Activated CD8-positive, alpha-beta memory T cell treated with anti-CD3 and anti-CD28 coated beads, Interleukin-2, amount 50 U/mL, for 24 hours (primary cell): ENCODE results near the gene NAALADL2.
"Not testable (repeated sequence)": the region's sequence is repeated elsewhere in the genome, so short reads cannot be mapped to it uniquely, and the experiment has no call there.

Experiments used
- DNase-seq: peaks from one replicate; pipeline ENCODE4 v3.0.0-alpha.2; 2020; ENCODE audit errors: extremely low read depth

NAALADL2 gene

DNA sequence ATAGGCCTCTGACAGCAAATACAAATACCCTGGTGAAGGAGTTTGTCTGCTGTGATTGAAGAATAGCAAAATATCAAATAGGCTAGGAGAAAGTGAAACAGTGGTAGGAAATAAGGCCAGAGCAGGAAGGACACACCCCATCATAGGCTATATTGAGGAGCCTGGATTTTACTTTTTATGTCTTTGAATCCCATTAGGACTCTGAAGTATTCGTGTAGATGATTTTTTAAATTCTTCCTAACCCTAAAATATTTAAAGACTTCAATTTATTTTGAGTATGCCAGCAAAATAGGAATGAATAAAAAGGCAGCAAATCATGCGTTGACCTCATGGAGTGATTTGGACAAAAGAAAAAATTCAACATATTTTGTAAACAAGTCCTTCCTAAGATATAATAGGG is 562.8 kb downstream of the NAALADL2 start:
- DNase-seq = no peak

DNA sequence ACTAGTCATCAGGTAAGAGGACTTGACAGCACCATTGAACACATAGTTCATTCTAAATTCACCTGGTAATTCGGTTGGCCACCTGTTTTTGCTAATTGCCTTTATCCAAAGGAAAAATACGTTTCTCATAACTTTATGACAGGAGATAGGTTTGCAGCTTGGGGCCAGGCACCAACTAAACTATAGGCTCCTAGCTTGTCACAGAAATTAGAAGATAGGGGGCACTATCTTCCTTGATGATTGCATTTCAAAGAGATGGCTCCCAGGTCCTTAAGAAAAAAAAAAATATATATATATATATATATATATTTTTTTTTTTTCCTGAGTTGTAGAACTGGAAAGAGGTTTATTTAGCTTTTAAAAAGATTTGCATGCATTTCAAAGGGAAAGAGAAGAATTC is 563.6 kb downstream of the NAALADL2 start:
- DNase-seq = no peak

DNA sequence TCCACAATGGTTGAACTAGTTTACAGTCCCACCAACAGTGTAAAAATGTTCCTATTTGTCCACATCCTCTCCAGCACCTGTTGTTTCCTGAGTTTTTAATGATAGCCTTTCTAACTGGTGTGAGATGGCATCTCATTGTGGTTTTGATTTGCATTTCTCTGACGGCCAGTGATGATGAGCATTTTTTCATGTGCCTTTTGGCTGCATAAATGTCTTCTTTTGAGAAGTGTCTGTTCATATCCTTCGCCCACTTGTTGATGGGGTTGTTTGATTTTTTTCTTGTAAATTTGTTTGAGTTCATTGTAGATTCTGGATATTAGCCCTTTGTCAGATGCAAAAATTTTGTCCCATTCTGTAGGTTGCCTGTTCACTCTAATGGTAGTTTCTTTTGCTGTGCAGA is 564.7 kb downstream of the NAALADL2 start:
- DNase-seq = not testable (repeated sequence)

DNA sequence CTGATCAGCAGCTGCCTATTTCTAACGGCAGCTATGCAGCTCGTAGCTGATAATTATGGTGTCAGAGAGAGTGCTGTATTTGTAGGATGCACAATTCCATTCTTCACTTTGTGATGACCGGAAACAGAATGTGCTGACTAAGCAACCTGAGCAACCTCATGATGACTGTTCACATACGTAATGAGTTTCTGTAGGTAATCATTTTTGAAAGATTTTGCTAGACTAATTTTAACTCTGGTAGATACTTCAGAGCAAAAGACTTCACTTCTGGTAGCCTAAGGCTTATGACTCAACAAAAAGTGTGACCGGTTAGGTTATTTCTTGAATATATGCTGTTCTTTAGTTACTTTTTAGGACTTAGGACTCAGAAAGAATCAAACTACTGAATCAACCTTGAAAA is 567.7 kb downstream of the NAALADL2 start:
- no peak for DNase-seq

DNA sequence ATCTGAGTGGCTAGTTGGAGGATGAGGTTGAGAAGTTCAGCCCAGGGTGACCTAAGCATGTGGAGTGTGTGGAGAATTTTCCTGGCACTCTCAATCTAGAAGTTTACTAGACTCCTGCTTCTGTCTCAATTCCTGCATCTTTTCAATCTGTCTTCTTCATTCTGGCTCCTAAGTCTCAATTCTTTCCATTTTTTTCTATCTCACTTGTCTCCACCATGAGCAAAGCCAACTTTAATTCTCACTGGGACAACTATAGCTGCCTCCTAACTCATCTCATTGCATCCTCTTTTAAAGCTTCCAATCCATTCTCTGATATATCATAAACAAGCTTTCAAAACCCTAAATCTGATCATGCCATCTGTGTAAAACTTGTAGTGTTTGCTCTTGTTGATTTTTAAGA is 569.3 kb downstream of the NAALADL2 start:
- no peak for DNase-seq

DNA sequence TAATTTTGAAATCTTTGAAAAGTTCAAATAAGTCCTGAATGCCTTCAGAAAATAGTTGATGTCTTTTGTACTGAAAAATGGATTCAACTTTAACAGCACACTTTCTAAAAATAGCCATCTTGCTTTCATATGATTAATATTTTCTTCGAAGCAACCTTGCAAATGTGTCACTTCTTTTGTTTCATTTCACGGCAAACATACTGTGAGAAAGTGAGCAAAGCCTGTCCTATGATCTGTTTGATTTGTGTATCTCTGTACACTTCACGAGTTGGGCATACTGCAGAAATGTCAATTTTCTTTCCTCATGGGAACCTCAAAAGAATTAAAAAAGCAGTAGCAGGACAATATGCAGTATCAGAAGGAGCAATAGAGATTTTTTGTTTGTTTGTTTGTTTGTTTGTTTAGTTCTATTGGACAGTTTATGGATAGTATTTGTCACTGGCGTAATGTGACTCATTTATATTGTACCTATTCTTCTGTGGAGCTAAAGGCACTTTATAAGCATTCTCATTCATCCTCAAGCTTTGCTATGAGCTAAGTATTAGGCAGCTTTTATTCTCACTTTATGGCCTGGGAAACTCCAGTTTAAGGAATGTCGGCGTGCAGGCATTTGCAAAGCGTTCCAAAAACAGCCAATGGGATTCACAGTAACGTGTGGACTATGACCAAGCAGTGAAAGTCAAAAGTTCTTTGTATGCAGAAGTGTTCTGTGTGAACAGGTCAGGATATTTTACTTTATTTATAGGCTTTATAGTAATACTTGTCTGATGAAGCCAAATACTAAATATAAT is 572.0 kb downstream of the NAALADL2 start:
- DNase-seq = no peak

DNA sequence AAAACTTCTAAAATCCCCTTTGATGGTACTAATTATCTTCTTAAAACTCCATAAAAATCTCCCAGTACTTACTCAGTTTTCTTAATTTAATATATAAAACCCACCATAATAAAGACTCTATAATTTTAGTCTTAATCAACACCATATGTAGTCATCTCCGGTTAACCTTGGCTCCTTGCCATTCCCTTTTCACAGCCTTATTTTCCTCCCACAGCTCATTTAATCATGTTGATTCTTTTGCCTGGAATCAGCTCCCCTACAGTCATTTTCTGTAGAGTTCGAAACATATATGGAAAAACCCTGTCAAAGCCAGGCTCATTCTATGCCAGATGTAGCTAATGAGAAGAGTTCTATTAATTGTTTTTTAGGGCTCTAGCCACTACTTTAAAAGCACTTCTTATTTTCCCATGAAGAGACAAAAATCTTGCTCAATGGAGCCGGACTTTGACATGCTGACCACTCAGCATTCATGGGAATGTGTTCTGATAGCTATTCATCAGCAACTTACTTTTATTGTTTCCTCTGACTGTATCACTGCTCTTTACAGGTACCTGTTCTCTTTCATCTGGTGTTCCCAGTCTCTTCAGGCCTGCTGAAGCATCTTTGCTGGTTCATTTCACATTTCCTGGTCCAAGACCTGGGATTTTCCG is 573.4 kb downstream of the NAALADL2 start:
- DNase-seq = no peak

DNA sequence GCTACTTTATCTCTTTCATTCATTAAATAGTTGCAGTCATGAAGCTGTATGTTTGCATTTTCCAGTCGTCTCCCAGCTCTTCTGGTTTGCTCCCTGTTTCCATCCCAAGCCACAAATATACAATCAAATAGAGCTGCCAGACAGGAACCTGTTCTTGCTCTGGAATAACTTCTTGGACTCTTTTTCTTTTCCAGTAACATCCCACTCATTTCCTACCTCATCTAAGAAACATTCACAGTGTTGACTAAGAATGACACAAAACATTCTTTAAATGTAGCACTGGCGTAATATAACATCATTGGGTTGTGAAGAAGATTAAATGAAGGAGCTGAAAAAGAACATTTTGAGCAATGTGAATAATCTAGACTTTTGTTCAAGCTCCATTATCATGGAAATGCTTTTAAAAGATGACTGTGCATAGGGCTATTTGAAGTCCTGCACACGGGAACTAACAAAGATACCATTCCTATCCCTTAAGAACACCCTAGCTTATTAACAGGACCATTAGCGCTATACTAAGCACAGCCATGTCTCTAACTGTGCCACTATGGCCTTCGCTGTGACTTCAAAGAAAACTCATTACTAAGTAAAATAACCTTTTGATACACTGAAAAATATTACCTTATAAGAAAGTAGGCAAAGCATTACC is 574.0 kb downstream of the NAALADL2 start:
- DNase-seq = no peak

DNA sequence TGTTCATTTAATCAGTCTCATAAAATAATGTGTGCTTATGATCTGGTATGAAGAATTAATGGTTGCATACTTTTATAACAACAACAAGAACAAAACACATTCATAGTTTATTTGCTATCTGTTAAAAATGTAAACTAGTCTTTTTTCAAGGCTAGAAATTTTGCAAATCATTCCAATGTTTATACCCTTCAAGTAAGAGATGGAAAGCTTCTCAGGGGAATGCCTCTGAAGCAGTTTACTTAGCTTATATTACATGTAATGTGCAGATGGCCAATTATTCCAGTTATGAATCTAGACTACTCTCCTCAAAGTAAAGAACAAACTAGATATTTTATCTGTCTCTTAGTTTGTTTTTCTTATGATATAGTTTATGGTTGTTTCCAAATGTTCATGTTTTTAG is 575.4 kb downstream of the NAALADL2 start:
- no peak for DNase-seq

DNA sequence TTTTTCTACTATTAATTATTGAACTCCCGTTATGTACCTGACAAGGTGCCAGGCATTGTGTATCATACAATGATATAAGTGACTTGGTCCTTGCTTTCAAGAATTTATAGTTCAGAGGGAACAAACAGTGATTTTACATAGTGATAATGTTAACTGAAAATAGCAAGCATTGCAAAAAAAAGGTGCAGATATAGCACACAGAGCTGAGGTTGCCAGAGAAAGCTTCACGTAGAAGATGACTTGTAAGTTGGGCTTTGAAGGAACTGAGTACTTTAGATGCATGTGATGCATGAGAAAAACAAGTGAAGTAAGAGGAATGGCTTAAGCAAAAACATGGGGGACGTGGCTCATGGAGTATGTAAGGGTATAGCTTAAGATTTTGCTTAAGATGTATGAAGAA is 584.5 kb downstream of the NAALADL2 start:
- DNase-seq = no peak

DNA sequence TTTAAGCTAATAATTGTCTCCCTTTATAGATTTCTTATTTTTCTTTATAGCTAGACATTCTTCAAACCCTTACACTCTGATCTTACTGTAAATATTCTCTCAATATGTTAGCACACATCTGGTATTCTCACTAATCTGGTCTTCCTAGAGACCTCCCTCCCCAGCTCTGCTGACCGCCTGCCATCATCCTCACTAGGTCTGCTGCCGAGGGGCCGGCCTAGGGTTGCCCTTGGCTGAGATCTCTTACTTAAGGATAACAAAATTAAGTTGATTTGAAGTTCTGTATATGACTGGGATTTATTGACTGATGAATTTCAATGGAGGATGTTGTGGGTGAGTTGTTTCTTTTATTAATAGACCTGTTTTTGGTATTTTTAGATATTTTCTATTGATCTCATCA is 586.6 kb downstream of the NAALADL2 start:
- no peak for DNase-seq

DNA sequence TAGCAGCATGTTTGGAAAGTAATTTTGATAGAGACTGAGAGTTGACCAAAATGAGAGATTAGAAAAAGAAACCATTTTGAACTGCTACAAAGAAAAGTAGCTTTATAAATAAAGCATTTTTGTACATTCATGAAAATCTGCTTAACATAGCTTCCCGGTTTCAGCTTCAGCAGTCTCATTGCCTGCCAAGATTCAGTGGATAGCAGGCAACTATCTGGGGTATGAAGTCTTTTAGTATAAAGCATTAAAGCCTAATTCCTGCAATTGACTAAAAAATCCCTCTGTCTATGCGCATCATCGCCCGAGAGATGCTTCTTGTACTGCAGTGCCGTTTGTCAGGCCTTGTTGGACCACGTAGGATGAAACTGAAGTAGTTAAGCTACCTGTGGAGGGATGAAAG is 588.4 kb downstream of the NAALADL2 start:
- no peak for DNase-seq

DNA sequence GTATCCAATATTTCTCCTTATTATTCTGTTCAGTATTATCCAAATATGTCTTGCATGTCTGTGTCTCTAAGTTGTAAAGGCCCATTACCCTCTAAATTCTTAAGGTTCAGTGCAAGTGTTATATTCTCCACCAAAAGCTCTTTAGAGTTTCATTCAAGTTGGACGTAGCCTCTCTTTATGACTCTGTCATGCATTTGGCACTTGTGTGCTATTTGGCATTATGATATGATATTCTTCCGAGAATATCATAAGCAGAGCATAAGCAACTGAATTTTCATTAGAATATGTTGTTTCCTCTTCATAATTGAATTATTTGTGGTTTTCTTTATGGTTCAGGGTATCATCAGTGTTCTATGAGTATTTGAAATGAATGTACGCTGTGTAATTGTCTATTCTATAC is 594.2 kb downstream of the NAALADL2 start:
- DNase-seq = no peak

DNA sequence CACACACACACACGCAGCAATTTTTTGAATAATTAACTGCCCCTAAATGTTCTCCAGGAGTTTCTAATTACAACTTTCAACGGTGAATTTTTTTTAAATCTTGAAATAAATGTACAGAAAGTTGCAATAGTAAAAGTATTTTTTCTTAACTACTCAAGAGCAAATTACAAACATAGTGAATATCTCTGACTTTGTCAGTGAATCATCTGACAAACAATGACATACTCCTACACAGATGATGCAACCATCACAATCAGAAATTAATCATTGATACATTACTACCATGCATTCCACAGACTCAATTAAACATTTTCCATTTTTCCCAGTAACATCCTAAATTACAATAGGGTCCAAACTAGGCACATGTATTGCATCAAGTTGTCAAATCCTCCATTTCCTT is 597.3 kb downstream of the NAALADL2 start:
- DNase-seq = no peak

DNA sequence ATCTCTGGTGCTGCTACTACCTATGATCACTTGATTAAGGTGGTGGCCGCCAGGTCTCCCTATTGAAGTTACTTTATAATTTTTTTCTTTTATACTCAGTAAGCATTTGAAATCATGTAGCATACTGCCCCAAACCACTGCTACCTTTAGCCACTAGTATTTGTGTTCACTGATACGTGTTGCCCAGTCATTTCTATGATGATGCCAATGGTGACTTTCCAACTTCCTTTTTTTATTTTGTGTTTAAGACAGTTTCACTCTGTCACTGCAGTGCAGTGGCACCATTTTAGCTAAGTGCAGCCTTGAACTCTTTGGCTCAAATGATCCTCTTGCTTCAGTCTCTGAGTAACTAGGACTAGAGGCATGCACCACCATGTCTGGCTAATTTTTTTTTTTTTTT is 598.2 kb downstream of the NAALADL2 start:
- no peak for DNase-seq

DNA sequence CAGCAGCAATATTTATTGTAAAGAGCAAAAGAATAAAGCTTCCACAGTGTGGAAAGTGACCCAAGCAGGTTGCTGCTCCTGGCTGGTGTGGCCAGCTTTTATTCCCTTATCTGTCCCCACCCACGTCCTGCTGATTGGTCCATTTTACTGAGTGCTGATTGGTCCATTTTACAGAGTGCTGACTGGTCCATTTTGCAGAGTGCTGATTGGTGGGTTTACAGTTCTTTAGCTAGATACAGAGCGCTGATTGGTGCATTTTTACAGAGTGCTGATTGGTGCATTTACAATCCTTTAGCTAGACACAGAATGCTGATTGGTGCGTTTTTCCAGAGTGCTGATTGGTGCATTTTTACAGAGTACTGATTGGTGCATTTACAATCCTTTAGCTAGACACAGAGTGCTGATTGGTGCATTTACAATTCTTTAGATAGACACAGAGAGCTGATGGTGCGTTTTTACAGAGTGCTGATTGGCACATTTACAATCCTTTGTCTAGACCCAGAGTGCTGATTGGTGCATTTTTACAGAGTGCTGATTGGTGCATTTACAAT is 601.8 kb downstream of the NAALADL2 start:
- not testable (repeated sequence) for DNase-seq

DNA sequence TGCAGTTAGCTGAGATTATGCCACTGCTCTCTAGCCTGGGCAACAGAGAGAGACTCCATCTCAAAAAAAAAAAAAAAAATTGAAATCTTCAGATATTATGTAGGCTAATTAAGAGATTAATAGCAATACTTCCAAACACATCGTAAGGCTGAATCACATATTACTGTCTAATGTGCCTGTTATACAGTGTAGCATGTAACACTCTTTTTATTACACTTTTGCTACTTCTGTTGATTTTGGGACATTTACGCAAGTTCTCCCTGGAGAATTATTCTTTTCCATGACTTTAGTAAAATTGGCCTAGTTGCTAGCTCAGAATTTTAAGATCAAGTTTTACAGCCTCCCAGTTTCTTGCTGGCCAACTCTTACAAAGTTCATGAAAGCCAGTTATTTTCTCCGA is 605.2 kb downstream of the NAALADL2 start:
- no peak for DNase-seq

DNA sequence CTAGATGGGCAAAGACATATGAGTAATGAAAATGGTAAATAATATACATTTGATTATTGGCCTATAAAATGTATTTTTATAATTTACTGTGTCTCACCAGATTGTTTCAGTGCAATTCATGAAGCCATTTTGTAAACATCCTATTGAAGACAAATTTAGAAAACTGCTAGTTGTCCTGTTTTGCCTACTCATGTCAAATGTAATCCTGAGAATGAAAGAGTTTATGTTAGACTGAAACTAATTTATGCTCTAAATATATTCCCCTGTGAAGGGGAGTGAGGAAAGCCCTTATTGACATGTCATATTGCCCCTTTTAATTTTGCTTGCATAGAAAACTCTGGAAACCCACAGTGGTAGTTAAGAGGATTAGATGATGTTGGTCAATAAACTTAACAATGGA is 610.0 kb downstream of the NAALADL2 start:
- no peak for DNase-seq

DNA sequence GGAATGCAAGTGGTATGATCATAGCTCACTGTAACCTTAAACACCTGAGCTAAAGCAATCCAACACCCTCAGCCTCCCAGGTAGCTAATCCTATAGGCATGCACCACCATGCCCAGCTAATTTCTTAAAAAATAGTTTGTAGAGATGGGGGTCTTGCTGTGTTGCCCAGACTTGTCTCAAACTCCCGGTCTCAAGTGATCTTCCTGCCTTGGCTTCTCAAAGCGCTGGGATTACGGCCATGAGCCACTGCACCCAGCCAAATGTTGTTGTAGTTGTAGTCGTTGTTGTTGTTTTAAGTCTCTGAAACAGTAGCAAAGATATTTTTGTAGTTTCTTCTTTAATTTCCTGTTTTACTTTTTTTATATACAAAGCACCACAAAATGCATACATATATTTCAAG is 616.6 kb downstream of the NAALADL2 start:
- DNase-seq = no peak

DNA sequence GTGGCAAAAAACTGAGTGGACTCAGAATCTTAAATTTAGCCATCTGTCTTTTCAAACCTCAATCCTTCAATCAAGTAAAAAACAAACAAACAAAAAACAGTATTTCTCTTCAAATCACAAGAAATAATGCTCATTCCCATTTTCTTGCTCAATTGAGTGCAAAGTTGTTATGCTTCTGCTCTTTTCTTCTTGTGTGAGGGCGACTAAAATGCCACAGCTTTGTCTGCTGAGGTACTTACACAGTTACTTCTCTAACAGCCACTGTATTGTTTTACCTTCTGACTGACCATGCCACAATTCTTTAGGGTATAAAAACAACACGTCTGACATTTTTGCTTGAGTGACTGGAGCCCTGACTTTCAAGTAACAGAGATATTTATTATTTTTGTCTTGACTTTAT is 617.4 kb downstream of the NAALADL2 start:
- DNase-seq = no peak

DNA sequence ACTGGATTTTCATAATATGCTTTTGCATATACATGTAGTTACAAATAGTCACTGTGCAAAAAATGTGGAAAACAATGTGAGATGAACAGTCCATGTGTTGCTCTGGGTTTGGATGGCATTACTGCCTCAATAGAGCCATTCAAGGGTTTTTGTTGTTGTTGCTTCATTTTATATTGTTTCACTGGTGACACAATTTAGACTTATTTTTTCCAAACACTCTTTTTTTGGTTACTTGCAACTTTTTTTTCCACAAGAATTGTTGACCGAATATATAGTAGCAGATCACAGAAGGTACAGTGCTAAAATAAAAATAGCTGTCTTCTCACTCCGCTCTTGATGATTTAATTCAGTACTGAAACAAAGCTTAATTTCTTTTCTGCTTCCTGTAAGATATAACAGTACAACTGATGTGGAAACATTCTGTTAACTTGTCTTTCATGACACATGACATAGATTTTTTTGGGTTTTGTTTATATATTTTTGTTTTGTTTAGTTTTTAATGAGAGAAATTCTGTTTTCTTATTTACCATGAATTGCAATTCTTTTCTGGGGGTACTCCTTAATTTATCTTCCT is 618.6 kb downstream of the NAALADL2 start:
- no peak for DNase-seq

DNA sequence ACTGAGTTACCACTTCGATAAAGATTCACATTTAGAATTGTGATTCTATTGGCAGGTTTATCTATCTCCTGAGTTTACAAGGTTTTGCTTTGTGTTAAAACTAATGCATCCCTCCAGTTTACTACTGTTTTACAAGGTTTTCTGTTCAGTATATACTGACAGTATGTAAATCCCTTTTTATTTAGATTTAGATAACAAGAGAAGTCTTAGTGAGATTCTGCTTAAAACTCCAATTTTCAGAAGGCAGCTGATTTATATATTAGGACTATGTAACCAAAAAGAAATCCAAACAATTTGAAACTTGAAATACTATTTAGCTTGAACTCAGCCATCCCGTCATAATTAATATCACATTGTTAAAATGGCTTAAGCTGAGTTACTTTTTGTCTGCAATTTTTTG is 619.2 kb downstream of the NAALADL2 start:
- no peak for DNase-seq

DNA sequence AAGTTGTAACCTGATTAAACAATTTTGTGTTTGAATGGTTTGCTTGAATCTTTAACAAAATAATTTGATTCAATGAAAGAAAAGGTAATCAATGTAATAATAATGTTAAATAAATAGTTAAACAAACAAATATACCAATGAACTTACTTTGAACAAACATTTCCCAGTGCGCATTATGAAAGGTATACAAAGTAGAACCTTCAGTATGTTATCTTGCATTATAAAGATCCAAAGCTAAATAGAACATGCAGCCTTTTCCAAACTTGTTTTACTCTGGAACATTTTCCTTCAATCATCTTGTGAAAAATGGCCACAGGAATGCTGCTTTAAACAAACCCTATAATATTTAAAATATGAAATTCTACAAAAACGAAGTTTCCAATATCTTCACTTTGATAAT is 620.0 kb downstream of the NAALADL2 start:
- DNase-seq = no peak
